Endothelial cell of umbilical vein (primary cell): ENCODE measurements around the gene SERGEF. TPM values are rescaled to one million over a fixed set of nuclear protein-coding genes. Genes with fewer than 3 reads are reported as not detected.

Experiments
- BruUV-seq: library from RNA; stranded (reverse); fragments of 400-500 nt; replicated peaks from 2 replicates; lab custom pipeline; 2021; lab: Mats Ljungman, UMichigan
- CTCF ChIA-PET: fragments of 300-600, 350-600 bp; sonication (Branson Sonifier 250); formaldehyde crosslinking; loops from one replicate; lab custom pipeline; 2021; ENCODE audit warnings: antibody characterized with exemption, inconsistent platforms; lab: Charles Lee
- POLR2A ChIA-PET: fragments of 300-600, 350-600 bp; sonication (Branson Sonifier 250); formaldehyde crosslinking; loops from one replicate; lab custom pipeline; 2021; ENCODE audit warnings: antibody characterized with exemption, inconsistent platforms; lab: Charles Lee
- DNase-seq: peaks from one replicate; pipeline ENCODE4 v3.0.0-alpha.2; 2011; ENCODE audit warnings: low read depth, low spot score
- FAIRE-seq: peaks from 2 replicates; lab custom pipeline; 2011; peaks lifted over from hg19 to GRCh38; lab: Jason Lieb, UNC
- H2AFZ ChIP-seq: 2 replicates; pipeline ENCODE4 v1.6.0; 2012; ENCODE audit warnings: low read depth, low read length, control low read depth, inconsistent platforms
- H3K27ac ChIP-seq: 2 replicates; pipeline ENCODE4 v1.5.1; 2011; ENCODE audit warnings: low read depth, mild to moderate bottlenecking, control low read depth, low read length, moderate library complexity; ENCODE audit not compliant: insufficient read depth
- H3K27me3 ChIP-seq, 2 experiments: 2 replicates each; pipeline versions ENCODE4 v1.6.0 to v1.6.1; 2011; ENCODE audit warnings: low read length in 2 of 2, mixed read lengths in 1 of 2; ENCODE audit not compliant: control insufficient read depth in 2 of 2, insufficient read depth in 2 of 2
- H3K36me3 ChIP-seq, 2 experiments: 2 replicates in 1 of 2; 3 replicates in 1 of 2; pipeline ENCODE4 v1.5.1; 2011; ENCODE audit warnings: low read length in 2 of 2, mild to moderate bottlenecking in 1 of 2, moderate library complexity in 1 of 2; ENCODE audit not compliant: control insufficient read depth in 2 of 2, insufficient read depth in 2 of 2; ENCODE audit errors: extremely low read depth in 1 of 2
- H3K4me1 ChIP-seq: 3 replicates; pipeline ENCODE4 v1.5.1; 2011; ENCODE audit warnings: mild to moderate bottlenecking, low read length; ENCODE audit not compliant: control insufficient read depth, insufficient read depth; ENCODE audit errors: extremely low read depth
- H3K4me2 ChIP-seq: 2 replicates; pipeline ENCODE4 v1.6.1; 2011; ENCODE audit warnings: low read length, control low read depth, mixed read lengths; ENCODE audit not compliant: insufficient read depth
- H3K4me3 ChIP-seq, 3 experiments: fragments of 200-600 bp in 1 of 3; sonication (generic), shearing (Covaris generic) in 1 of 3; replicated peaks in 1 of 3; 2 replicates each; pipeline ENCODE4 v1.5.1; 2011 to 2016; ENCODE audit warnings: control low read depth in 3 of 3, low read length in 3 of 3, mild to moderate bottlenecking in 2 of 3, inconsistent platforms in 1 of 3, low read depth in 1 of 3, moderate library complexity in 1 of 3; ENCODE audit not compliant: insufficient read depth in 1 of 3
- H3K79me2 ChIP-seq: 2 replicates; pipeline ENCODE4 v1.6.0; 2012; ENCODE audit warnings: low read length, inconsistent platforms; ENCODE audit not compliant: control insufficient read depth, insufficient read depth
- H3K9ac ChIP-seq: replicated peaks from 2 replicates; pipeline ENCODE3; 2011; ENCODE audit warnings: low read length, control low read depth; ENCODE audit not compliant: insufficient read depth; ENCODE audit errors: extremely low read depth
- H3K9me1 ChIP-seq: replicated peaks from 3 replicates; pipeline ENCODE4 v1.6.0; 2011; ENCODE audit warnings: mild to moderate bottlenecking, low read length; ENCODE audit not compliant: control insufficient read depth, insufficient read depth; ENCODE audit errors: extremely low read depth
- H3K9me3 ChIP-seq: replicated peaks from 2 replicates; pipeline ENCODE4 v1.5.1; 2012; ENCODE audit warnings: low read length, inconsistent platforms; ENCODE audit not compliant: control insufficient read depth, insufficient read depth
- H4K20me1 ChIP-seq: replicated peaks from 2 replicates; pipeline ENCODE3; 2011; ENCODE audit warnings: mild to moderate bottlenecking, low read length; ENCODE audit not compliant: control insufficient read depth, insufficient read depth; ENCODE audit errors: extremely low read depth
- FOS ChIP-seq: IDR thresholded peaks from 2 replicates; pipeline ENCODE4 v1.6.1; 2011; ENCODE audit warnings: mild to moderate bottlenecking, low read length, moderate library complexity, borderline replicate concordance; ENCODE audit not compliant: insufficient read depth
- GATA2 ChIP-seq: IDR thresholded peaks from 2 replicates; pipeline ENCODE4 v1.7.0; 2011; ENCODE audit warnings: low read depth, mild to moderate bottlenecking, moderate library complexity, mixed read lengths, low read length; ENCODE audit not compliant: insufficient read length, insufficient read depth
- JUN ChIP-seq: IDR thresholded peaks from 2 replicates; pipeline ENCODE4 v1.6.1; 2011; ENCODE audit warnings: borderline replicate concordance, low read depth; ENCODE audit not compliant: insufficient read length, insufficient read depth
- MAX ChIP-seq: IDR thresholded peaks from 2 replicates; pipeline ENCODE4 v1.6.1; 2011; ENCODE audit not compliant: insufficient read depth, insufficient read length
- MYC ChIP-seq: IDR thresholded peaks from one replicate; pipeline ENCODE4 v1.6.1; 2011; ENCODE audit warnings: mild to moderate bottlenecking, low read depth, low read length
- POLR2A ChIP-seq: IDR thresholded peaks from 2 replicates; pipeline ENCODE4 v1.6.1; 2012; ENCODE audit warnings: low read depth, mild to moderate bottlenecking, control low read depth, low read length
- dilution Hi-C: fragments of 300-500 bp; cut with MboI; formaldehyde crosslinking; loops from one replicate; pipeline ENCODE4 v1.15.0; 2019; ENCODE audit warnings: low sequenced_read_pairs; ENCODE audit not compliant: extremely low pct_ligation_motif_present
- intact Hi-C: fragments of 100-400 bp; cut with micrococcal nuclease; formaldehyde crosslinking; loops from one replicate; pipeline ENCODE4 v1.10.0; 2022
- polyA plus RNA-seq, 4 experiments: library from polyadenylated mRNA; depleted of rRNA in 3 of 4; stranded (reverse) in 3 of 4; unstranded in 1 of 4; fragments of >200 nt; gene quantifications; 2 replicates each; pipeline versions ENCODE4 v1.2.1 to v1.2.3, GENCODE V29; 2011 to 2012; ENCODE audit warnings: missing spikeins in 1 of 4
- total RNA-seq: library from RNA; stranded (reverse); gene quantifications from 2 replicates; pipeline ENCODE4 v1.2.3, GENCODE V29; 2021
- TF ChIP-seq, protein P1 (sequence below), 2 donors: IDR thresholded peaks; 1 replicate in 1 of 2; 2 replicates in 1 of 2; pipeline ENCODE4 v1.5.1; 2011; ENCODE audit warnings: low read length in 2 of 2, mild to moderate bottlenecking in 2 of 2, moderate library complexity in 2 of 2, control low read depth in 1 of 2, inconsistent platforms in 1 of 2, low read depth in 1 of 2; ENCODE audit not compliant: insufficient read depth in 1 of 2; ENCODE audit errors: extremely low read depth in 1 of 2

Gene SERGEF
- total and polyA plus RNA-seq, 2 donors (not counting 3 experiments of a cell fraction or from before 2014, with no cell fraction given), result 8.7 to 16.7 TPM

- CTCF ChIA-PET, result interaction anchor here (0.9 to 1.5 kb wide), 3 partner anchors 11 to 96 kb away, joined by 3 to 4 read pairs (median 3); no protein-coding TSS in a partner anchor
- Histone ChIP-seq H3K27ac (no peak overlapping the region), H3K36me3 (no peaks in the 10 kb centered on the region), H3K27me3 (no peaks in the 10 kb centered on the region), H3K4me2 (no peak overlapping the region), H4K20me1 (no peaks in the 10 kb centered on the region), H3K79me2 (no peaks in the 10 kb centered on the region), H3K9me3 (no peaks in the 10 kb centered on the region), H3K9me1 (no peaks in the 10 kb centered on the region), H2AFZ (no peak overlapping the region), H3K4me3 (no peak overlapping the region), H3K4me1 (no peaks in the 10 kb centered on the region), H3K9ac (no peak overlapping the region)
- dilution Hi-C loops (no loop called here), intact Hi-C loops (no loop called here)
- DNase-seq (no peak), FAIRE-seq (no peak)
- no TSS peak for BruUV-seq
- POLR2A ChIA-PET, result no interaction called here
- no peak for TF ChIP-seq POLR2A
- no peak for TF ChIP-seq MAX
- TF ChIP-seq FOS, result no peak
- no peak for TF ChIP-seq MYC
- no peak for TF ChIP-seq JUN
- TF ChIP-seq GATA2, result no peak
Measured at GRCh38 chr11:17827006-17827405, 185.8 kb downstream of the SERGEF start.

GRCh38 chr11:17822401-17822781 is 190.5 kb downstream of the SERGEF start:
- Histone ChIP-seq H3K4me1 (no peaks in the 10 kb centered on the region), H4K20me1 (no peaks in the 10 kb centered on the region), H3K27me3 (no peaks in the 10 kb centered on the region), H3K79me2 (no peaks in the 10 kb centered on the region), H3K9me3 (no peaks in the 10 kb centered on the region), H3K9me1 (no peaks in the 10 kb centered on the region), H3K4me2 (no peak overlapping the region), H2AFZ (no peak overlapping the region), H3K36me3 (no peaks in the 10 kb centered on the region), H3K27ac (no peak overlapping the region), H3K4me3 (no peak overlapping the region), H3K9ac (no peak overlapping the region)
- FAIRE-seq (no peak), DNase-seq (no peak)
- dilution Hi-C loops, result no loop called here
- ChIA-PET POLR2A (no interaction called here), CTCF (interaction anchor here (1.2 kb wide), 1 partner anchor 55 kb away, joined by 3 read pairs; no protein-coding TSS in a partner anchor)
- BruUV-seq, result no TSS peak
- TF ChIP-seq POLR2A, result no peak
- TF ChIP-seq GATA2, result no peak
- TF ChIP-seq MAX, result no peak
- TF ChIP-seq, protein P1, sequence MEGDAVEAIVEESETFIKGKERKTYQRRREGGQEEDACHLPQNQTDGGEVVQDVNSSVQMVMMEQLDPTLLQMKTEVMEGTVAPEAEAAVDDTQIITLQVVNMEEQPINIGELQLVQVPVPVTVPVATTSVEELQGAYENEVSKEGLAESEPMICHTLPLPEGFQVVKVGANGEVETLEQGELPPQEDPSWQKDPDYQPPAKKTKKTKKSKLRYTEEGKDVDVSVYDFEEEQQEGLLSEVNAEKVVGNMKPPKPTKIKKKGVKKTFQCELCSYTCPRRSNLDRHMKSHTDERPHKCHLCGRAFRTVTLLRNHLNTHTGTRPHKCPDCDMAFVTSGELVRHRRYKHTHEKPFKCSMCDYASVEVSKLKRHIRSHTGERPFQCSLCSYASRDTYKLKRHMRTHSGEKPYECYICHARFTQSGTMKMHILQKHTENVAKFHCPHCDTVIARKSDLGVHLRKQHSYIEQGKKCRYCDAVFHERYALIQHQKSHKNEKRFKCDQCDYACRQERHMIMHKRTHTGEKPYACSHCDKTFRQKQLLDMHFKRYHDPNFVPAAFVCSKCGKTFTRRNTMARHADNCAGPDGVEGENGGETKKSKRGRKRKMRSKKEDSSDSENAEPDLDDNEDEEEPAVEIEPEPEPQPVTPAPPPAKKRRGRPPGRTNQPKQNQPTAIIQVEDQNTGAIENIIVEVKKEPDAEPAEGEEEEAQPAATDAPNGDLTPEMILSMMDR (IDR thresholded peaks at IDR 0.05; ENCODE audit: extremely low read depth in 1 of 2, insufficient read depth in 1 of 2, low read depth in 1 of 2, low read length in 2 of 2), result no peak
- intact Hi-C loops, result no loop called here
